HG02610 (cell line): ENCODE data around the gene CNTFR.

ENCODE experiments used
- ATAC-seq: cut with Tn5 transposase; IDR thresholded peaks from one replicate; pipeline ENCODE4 v1.9.1; 2021; ENCODE audit warnings: mild to moderate bottlenecking, moderate library complexity; ENCODE audit not compliant: unreplicated experiment

The CNTFR gene

DNA sequence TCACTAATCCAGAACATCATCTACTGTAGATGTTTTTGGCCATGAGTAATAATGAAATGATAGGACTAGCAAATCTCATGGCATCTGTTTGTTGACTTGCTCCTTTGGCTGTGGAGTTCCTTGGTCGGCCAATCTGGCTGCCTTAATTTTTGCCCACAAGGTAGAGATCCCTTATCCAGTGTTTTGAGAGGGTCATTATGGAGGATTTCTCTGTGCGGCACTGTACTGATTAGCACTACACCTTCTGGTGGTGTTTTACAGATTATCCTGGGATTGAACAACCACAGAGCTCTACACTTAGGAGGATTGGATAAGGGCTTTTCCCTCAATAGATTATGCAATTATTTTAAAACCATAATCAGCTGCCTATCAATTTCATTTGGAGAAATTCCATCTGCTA lies 63.5 kb downstream of the CNTFR start:
- no peak for ATAC-seq

DNA sequence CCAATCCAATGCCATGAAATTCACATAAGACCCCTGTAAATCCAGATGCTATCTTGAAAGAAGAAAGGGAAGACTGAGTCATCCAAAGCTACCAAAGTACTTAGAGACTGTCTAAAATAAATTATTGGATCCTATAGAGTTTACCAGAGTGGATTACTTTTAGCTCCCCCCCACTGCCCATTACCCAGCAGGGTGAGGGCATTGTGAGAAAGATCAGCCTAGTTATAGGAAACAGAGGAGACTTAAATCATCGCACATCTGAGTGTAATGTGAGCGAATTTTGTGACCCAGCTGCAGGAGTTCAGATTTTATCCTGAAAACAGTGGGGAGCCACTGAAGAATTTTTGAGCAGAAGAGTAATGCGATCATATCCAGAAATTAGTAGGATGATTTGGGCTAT lies 65.2 kb downstream of the CNTFR start:
- ATAC-seq: no peak

GRCh38 chr9:34522971-34523797 lies 66.3 kb downstream of the CNTFR start, which contains the start of gene ENHO:
ENHO (minus strand) TSS chr9:34522990; CDS start chr9:34521695, 1,295 bp downstream.
- ATAC-seq: peak; percentile 74

- ATAC-seq: peak; percentile 5
These were observed 67.2 kb downstream of the CNTFR start for GRCh38 chr9:34522091-34522887.

- no peak for ATAC-seq
These were observed 68.0 kb downstream of the CNTFR start for GRCh38 chr9:34521406-34522045.

DNA sequence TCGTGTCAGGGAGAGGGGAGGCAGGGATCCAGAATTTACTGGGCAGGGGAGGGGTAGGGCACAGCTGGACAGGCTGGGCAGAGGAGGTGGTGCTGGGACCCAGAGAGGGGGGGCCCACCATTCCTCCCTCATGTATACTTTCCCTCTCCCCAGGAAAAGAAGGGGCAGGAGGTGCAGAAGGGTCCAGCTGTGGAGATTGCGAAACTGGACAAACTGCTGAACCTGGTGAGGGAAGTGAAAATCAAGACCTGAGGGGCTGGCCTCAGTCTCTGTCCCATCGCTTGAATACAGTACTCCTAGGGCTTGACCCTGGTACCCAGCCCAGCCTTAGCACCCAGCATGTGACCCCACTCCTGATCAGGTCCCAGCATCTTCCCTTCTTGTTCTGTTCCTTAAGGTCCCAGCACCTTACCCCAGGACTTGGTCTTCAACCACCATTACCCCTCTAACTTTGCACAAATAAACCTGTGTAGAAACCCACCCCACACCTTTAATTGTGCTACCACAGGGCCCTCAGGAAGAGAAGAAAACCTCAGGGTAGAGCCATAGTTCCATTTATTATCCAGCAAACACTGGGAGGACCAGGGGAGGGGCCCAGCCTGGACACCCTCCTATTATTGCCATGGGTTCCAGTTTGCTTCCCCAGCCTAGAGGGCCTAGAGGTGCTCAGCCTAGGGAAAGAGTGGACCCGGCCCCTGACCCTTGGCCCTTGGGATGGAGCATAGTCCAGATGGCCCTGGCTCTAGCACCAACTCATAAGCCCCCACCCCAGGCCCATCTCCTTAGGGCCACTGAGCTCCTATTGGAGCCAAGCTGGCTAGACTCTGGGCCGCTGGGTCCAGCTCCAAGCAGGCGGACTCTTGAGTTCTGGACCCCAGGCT lies 68.8 kb downstream of the CNTFR start:
- no peak for ATAC-seq

- no peak for ATAC-seq
These were observed 69.4 kb downstream of the CNTFR start for GRCh38 chr9:34520096-34520495.

- ATAC-seq: no peak
These were observed 70.1 kb downstream of the CNTFR start for GRCh38 chr9:34519321-34520020.

GRCh38 chr9:34518896-34519295 lies 70.6 kb downstream of the CNTFR start:
- no peak for ATAC-seq

GRCh38 chr9:34518110-34518616 lies 71.4 kb downstream of the CNTFR start:
- ATAC-seq: no peak

GRCh38 chr9:34517185-34517584 lies 72.3 kb downstream of the CNTFR start:
- no peak for ATAC-seq

GRCh38 chr9:34515959-34516358 lies 73.6 kb downstream of the CNTFR start:
- no peak for ATAC-seq

DNA sequence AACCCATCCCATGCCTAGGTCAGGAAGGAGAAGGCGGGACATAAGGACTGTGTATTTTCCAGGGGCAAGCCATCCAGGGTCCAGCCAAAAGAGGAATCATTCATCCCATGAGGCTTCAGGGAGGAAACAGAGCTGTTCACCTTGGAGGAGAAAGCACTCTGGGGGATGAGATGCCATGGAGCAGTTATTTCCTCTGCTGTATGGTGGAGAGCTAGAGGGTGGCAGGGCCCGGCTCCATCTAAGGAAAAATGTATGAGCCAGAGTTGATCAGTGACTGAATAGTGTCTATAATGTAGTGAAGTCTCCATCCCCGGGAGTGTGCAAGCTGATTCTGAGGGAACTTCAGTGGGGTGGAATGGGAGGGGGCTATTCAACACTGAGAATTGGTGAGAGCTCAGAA lies 74.7 kb downstream of the CNTFR start:
- no peak for ATAC-seq

GRCh38 chr9:34514401-34514800 lies 75.1 kb downstream of the CNTFR start:
- ATAC-seq: no peak

- ATAC-seq: no peak
These were observed 75.8 kb downstream of the CNTFR start for GRCh38 chr9:34513567-34514214.

GRCh38 chr9:34512131-34513078 lies 77.1 kb downstream of the CNTFR start:
- no peak for ATAC-seq

GRCh38 chr9:34510497-34511468 lies 78.7 kb downstream of the CNTFR start:
- ATAC-seq: no peak
